Measurements from ENCODE around the gene MRPL40.

- TF ChIP-seq CTCF (IDR thresholded peaks at IDR 0.05) (no peak), POLR2A (IDR thresholded peaks at IDR 0.05) (no peak)
Measured at GRCh38 chr22:19420321-19420720, 12.0 kb upstream of the MRPL40 start.
